Stimulated activated memory B cell treated with anti-CD40 and anti-IgM and Interleukin-4, amounts not matched to agents 10 μg/mL and 1 μg/mL and 100 μg/mL, for 72 hours (primary cell): Measurements from ENCODE around the gene RAP1B.

ENCODE experiments used
- ATAC-seq: fragments of 150-1000 bp; cut with Tn5 transposase; 2 replicates; pipeline ENCODE4 v1.10.0; 2021
- H3K27ac Mint-ChIP-seq: one replicate; pipeline ENCODE4 v1.8.0; 2022; ENCODE audit warnings: mild to moderate bottlenecking, mixed read lengths
- H3K27me3 Mint-ChIP-seq: one replicate; pipeline ENCODE4 v1.8.0; 2022; ENCODE audit warnings: mixed read lengths
- H3K36me3 Mint-ChIP-seq: one replicate; pipeline ENCODE4 v1.8.0; 2022; ENCODE audit warnings: mixed read lengths
- H3K4me1 Mint-ChIP-seq: one replicate; pipeline ENCODE4 v1.8.0; 2022; ENCODE audit warnings: mixed read lengths
- H3K4me3 Mint-ChIP-seq: one replicate; pipeline ENCODE4 v1.8.0; 2022; ENCODE audit warnings: mild to moderate bottlenecking, moderate library complexity, mixed read lengths
- H3K9me3 Mint-ChIP-seq: one replicate; pipeline ENCODE4 v1.8.0; 2022; ENCODE audit warnings: mixed read lengths

RAP1B gene

GRCh38 chr12:68591734-68592418, 18.8 kb upstream of the RAP1B start:
- H3K9me3 Mint-ChIP-seq, result peaks cover 6% of the 10 kb centered on the region
- peak; percentile 57 for ATAC-seq
- no peaks in the 10 kb centered on the region for H3K27me3 Mint-ChIP-seq
- peaks cover 38% of the 10 kb centered on the region for H3K4me1 Mint-ChIP-seq
- H3K36me3 Mint-ChIP-seq, result peaks cover 8% of the 10 kb centered on the region
- peak overlapping the region; percentile 3 for H3K27ac Mint-ChIP-seq
- no peak overlapping the region for H3K4me3 Mint-ChIP-seq

DNA sequence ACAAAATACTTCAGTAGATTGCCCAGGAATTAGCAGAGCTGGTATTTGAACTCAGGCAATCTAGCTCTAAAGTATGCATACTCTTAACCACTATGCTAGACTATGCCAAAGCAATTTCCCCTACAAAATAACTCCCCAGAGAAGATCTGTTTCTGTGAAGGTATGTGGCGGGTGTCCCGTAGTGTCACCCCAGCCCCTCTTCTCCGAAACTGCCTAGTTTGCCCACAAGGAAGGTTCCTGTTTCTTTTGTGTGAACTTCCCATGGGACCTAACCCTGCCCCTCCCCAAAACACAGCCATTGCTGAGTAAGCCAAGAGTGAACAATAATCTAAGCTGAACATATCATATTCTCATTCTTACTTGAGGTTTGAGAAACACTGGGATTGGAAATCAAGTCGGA, 15.5 kb upstream of the RAP1B start:
- no peaks in the 10 kb centered on the region for H3K27me3 Mint-ChIP-seq

DNA sequence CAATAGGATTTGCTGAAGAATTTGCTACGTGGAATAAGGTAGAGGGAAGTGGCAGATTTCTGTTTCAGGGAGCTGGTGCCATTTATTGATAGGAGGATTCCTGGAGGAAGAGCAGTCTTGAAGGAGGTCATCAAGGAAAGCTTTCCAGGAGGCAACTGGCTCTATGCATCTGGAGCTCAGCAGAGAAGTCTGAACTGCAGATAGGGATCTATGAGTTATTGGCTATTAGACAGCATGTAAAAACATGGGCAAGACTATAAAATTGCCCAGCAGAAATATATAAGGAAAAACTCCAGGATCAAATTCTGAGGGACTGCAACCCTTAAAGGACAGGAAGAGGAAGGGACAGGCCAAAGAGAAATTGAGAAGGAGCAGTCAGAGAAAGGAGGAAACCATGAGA, 8.9 kb upstream of the RAP1B start:
- H3K27ac Mint-ChIP-seq, result no peak overlapping the region

More for the DNA sequence above, 15.5 kb upstream of the RAP1B start:
- Mint-ChIP-seq H3K36me3 (no peaks in the 10 kb centered on the region), H3K27ac (no peak overlapping the region), H3K4me3 (no peak overlapping the region), H3K9me3 (no peaks in the 10 kb centered on the region), H3K4me1 (peaks cover 30% of the 10 kb centered on the region)
- peak; percentile 43 for ATAC-seq

DNA sequence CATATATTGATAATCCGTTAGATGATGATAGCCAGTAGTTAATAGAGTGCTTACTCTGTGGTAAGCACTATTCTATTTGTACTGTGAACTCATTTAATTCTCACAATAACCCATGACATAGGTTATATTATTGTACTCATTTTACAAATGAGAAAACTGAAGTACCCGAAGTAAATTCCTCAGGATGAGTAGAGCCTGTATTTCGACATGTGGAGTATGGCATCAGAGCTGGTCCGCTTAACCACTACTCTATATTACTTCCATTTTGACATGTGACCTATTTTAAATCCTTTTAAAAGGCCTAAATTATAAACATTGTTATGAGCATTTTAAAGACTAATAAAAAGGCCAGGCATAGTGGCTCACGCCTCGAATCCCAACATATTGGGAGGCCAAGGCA, 8.0 kb upstream of the RAP1B start:
- Mint-ChIP-seq H3K9me3 (no peaks in the 10 kb centered on the region), H3K36me3 (no peaks in the 10 kb centered on the region), H3K27me3 (no peaks in the 10 kb centered on the region), H3K4me3 (no peak overlapping the region), H3K4me1 (peaks cover 8% of the 10 kb centered on the region), H3K27ac (no peak overlapping the region)
- no peak for ATAC-seq

More for the DNA sequence above, 8.9 kb upstream of the RAP1B start:
- no peaks in the 10 kb centered on the region for H3K36me3 Mint-ChIP-seq
- H3K27me3 Mint-ChIP-seq, result no peaks in the 10 kb centered on the region
- ATAC-seq, result no peak
- H3K4me3 Mint-ChIP-seq, result no peak overlapping the region
- H3K9me3 Mint-ChIP-seq, result no peaks in the 10 kb centered on the region
- H3K4me1 Mint-ChIP-seq, result peaks cover 6% of the 10 kb centered on the region

DNA sequence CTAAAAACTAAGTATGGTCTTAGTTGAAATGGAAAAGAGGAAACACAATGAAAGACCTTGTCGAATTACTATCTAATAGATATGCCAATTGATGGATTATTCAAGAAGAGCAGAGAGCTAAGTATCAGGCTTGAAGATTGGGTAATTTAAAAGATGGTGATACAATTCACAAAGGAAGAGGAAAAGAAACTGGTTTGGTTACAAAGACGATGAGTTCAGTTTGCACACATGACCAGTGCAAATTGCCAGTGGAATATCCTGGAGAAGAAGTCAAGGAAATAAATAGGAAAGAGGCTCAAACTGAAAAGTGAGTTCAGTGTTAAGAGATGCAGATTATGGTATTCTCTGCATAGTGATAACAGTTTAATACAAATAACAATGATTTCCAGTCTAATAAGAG, 2.5 kb upstream of the RAP1B start:
- no peak for ATAC-seq
- Mint-ChIP-seq H3K27ac (no peak overlapping the region), H3K4me1 (peaks cover 37% of the 10 kb centered on the region), H3K36me3 (peaks cover 6% of the 10 kb centered on the region), H3K9me3 (no peaks in the 10 kb centered on the region), H3K4me3 (no peak overlapping the region), H3K27me3 (no peaks in the 10 kb centered on the region)

GRCh38 chr12:68609998-68610369, 715 bp upstream of the RAP1B start:
- peaks cover 18% of the 10 kb centered on the region for H3K36me3 Mint-ChIP-seq
- H3K9me3 Mint-ChIP-seq, result no peaks in the 10 kb centered on the region
- H3K27me3 Mint-ChIP-seq, result no peaks in the 10 kb centered on the region
- H3K4me1 Mint-ChIP-seq, result peaks cover 55% of the 10 kb centered on the region
- peak overlapping the region; percentile 97 for H3K27ac Mint-ChIP-seq
- no peak for ATAC-seq
- peak overlapping the region; percentile 94 for H3K4me3 Mint-ChIP-seq

GRCh38 chr12:68611094-68611805, 551 bp downstream of the RAP1B start:
- peak; percentile 61 for ATAC-seq

GRCh38 chr12:68611806-68612160, 1.1 kb downstream of the RAP1B start:
- Mint-ChIP-seq H3K4me3 (peak overlapping the region; percentile 94), H3K27me3 (no peaks in the 10 kb centered on the region), H3K36me3 (peaks cover 18% of the 10 kb centered on the region), H3K9me3 (no peaks in the 10 kb centered on the region), H3K4me1 (peaks cover 61% of the 10 kb centered on the region), H3K27ac (peak overlapping the region; percentile 97)
- ATAC-seq, result no peak

More at GRCh38 chr12:68611094-68611805, 551 bp downstream of the RAP1B start:
- H3K27ac Mint-ChIP-seq, result peak overlapping the region; percentile 97
- no peaks in the 10 kb centered on the region for H3K27me3 Mint-ChIP-seq
- H3K4me1 Mint-ChIP-seq, result peaks cover 61% of the 10 kb centered on the region
- H3K4me3 Mint-ChIP-seq, result peak overlapping the region; percentile 94
- H3K9me3 Mint-ChIP-seq, result no peaks in the 10 kb centered on the region
- peaks cover 18% of the 10 kb centered on the region for H3K36me3 Mint-ChIP-seq

GRCh38 chr12:68612202-68612601, 1.5 kb downstream of the RAP1B start:
- no peak for ATAC-seq
- Mint-ChIP-seq H3K9me3 (no peaks in the 10 kb centered on the region), H3K4me3 (peak overlapping the region; percentile 94), H3K27me3 (no peaks in the 10 kb centered on the region), H3K27ac (peak overlapping the region; percentile 97), H3K4me1 (peaks cover 61% of the 10 kb centered on the region), H3K36me3 (peaks cover 18% of the 10 kb centered on the region)

DNA sequence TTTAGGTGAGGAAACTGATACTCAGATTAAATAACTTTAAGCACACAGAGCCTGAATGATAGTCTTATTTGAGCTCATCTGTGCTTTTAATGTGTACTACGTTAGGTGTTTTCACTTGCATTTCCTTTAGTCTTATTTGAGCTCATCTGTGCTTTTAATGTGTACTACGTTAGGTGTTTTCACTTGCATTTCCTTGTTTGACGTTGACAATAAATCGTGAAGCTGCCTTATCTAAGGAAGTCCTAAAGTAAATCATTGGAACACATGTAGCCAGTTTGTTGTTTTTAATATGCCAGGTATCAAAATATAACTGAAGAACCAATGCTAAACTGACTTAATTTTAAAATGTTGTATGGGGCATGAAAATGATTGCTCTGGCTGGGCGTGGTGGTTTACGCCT, 2.0 kb downstream of the RAP1B start:
- Mint-ChIP-seq H3K27me3 (no peaks in the 10 kb centered on the region), H3K36me3 (peaks cover 18% of the 10 kb centered on the region), H3K9me3 (no peaks in the 10 kb centered on the region), H3K4me3 (peak overlapping the region; percentile 94), H3K27ac (peak overlapping the region; percentile 97), H3K4me1 (peaks cover 59% of the 10 kb centered on the region)
- ATAC-seq, result no peak

- no peak for ATAC-seq
- Mint-ChIP-seq H3K27me3 (no peaks in the 10 kb centered on the region), H3K9me3 (no peaks in the 10 kb centered on the region), H3K36me3 (peaks cover 18% of the 10 kb centered on the region), H3K4me3 (peak overlapping the region; percentile 94), H3K27ac (peak overlapping the region; percentile 97), H3K4me1 (peaks cover 53% of the 10 kb centered on the region)
Observed at GRCh38 chr12:68613209-68613904, 2.7 kb downstream of the RAP1B start.

- Mint-ChIP-seq H3K36me3 (peaks cover 18% of the 10 kb centered on the region), H3K27me3 (no peaks in the 10 kb centered on the region), H3K27ac (no peak overlapping the region), H3K4me1 (peaks cover 58% of the 10 kb centered on the region), H3K4me3 (peak overlapping the region; percentile 65), H3K9me3 (no peaks in the 10 kb centered on the region)
- ATAC-seq, result no peak
Observed at GRCh38 chr12:68614105-68614679, 3.5 kb downstream of the RAP1B start.

- no peaks in the 10 kb centered on the region for H3K27me3 Mint-ChIP-seq
- H3K36me3 Mint-ChIP-seq, result peaks cover 18% of the 10 kb centered on the region
- no peaks in the 10 kb centered on the region for H3K9me3 Mint-ChIP-seq
- no peak overlapping the region for H3K27ac Mint-ChIP-seq
- peaks cover 62% of the 10 kb centered on the region for H3K4me1 Mint-ChIP-seq
- H3K4me3 Mint-ChIP-seq, result peak overlapping the region; percentile 65
- ATAC-seq, result no peak
Observed at GRCh38 chr12:68614769-68615168, 4.1 kb downstream of the RAP1B start.

DNA sequence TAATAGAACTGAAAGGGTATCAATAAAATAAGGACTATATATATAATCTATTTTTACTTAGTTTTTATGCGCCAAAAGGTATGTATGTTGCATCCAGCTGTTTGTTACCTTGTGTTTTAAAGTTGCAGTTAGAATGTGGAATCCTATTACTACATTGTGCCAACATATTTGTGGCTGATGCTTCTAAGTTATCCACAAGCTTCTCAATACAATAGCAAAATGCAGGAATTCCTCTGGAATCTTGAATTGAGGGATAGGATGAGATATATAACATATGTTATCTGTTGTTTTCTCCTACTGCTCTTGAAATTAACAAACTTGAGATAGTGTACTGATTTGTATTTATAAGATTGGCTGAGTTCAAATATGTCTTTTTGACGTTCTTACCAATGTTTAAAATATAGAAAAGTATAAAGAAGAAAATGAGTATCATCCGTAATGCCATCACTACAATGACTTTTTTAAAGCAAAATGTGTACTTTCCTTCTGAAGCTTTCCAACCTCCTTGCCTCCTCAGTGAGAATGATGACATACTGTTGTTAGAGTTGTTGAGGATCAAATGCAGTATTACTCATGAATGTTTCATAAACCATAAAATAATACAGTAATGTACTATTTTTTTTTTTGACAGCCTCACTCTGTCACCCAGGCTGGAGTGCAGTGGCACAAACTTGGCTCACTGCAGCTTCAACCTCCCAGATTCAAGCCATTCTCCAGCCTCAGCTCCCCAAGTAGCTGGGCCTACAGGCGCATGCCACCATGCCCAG, 6.6 kb downstream of the RAP1B start:
- ATAC-seq, result no peak
- Mint-ChIP-seq H3K27me3 (no peaks in the 10 kb centered on the region), H3K9me3 (no peaks in the 10 kb centered on the region), H3K36me3 (peaks cover 18% of the 10 kb centered on the region), H3K27ac (no peak overlapping the region), H3K4me1 (peaks cover 72% of the 10 kb centered on the region), H3K4me3 (no peak overlapping the region)

- Mint-ChIP-seq H3K4me1 (peaks cover 71% of the 10 kb centered on the region), H3K4me3 (no peak overlapping the region), H3K9me3 (no peaks in the 10 kb centered on the region), H3K27ac (no peak overlapping the region), H3K27me3 (no peaks in the 10 kb centered on the region), H3K36me3 (peaks cover 13% of the 10 kb centered on the region)
- no peak for ATAC-seq
Observed at GRCh38 chr12:68619541-68619940, 8.8 kb downstream of the RAP1B start.
